A673 (cell line): ENCODE data around the gene SDSL. TPM values are rescaled to one million over a fixed set of nuclear protein-coding genes. Genes with fewer than 3 reads are reported as not detected.

Experiments
- BruUV-seq: library from RNA; stranded (reverse); fragments of 400-500 nt; replicated peaks from 2 replicates; lab custom pipeline; 2021; lab: Mats Ljungman, UMichigan
- CTCF ChIA-PET: fragments of 300-600 bp; sonication (Branson Sonifier 250); formaldehyde crosslinking; loops from one replicate; lab custom pipeline; 2022; ENCODE audit warnings: antibody characterized with exemption; lab: Charles Lee
- POLR2A ChIA-PET: fragments of 300-600 bp; sonication (Branson Sonifier 250); formaldehyde crosslinking; loops from one replicate; lab custom pipeline; 2022; ENCODE audit warnings: antibody characterized with exemption; ENCODE audit not compliant: low non-redundant PET; lab: Charles Lee
- DNase-seq: peaks from one replicate; pipeline ENCODE4 v3.0.0-alpha.2; 2015; ENCODE audit warnings: low spot score
- H3K27ac ChIP-seq: fragments of 200-600 bp; sonication (generic); 2 replicates; pipeline ENCODE4 v1.5.1; 2016; ENCODE audit warnings: mixed run types, low read depth, mild to moderate bottlenecking, mixed read lengths, antibody characterized with exemption, low read length; ENCODE audit not compliant: poor library complexity, severe bottlenecking
- H3K27me3 ChIP-seq: fragments of 200-600 bp; sonication (generic); replicated peaks from 2 replicates; pipeline ENCODE4 v1.6.1; 2017; ENCODE audit warnings: mixed run types, low read depth, mild to moderate bottlenecking, mixed read lengths, antibody characterized with exemption, low read length; ENCODE audit not compliant: insufficient read depth, poor library complexity
- H3K36me3 ChIP-seq: fragments of 200-600 bp; sonication (generic); 2 replicates; pipeline ENCODE4 v1.6.1; 2016; ENCODE audit warnings: mixed run types, mild to moderate bottlenecking, mixed read lengths, antibody characterized with exemption, low read length; ENCODE audit not compliant: insufficient read depth, poor library complexity, severe bottlenecking
- H3K4me1 ChIP-seq: fragments of 200-600 bp; sonication (generic); 2 replicates; pipeline ENCODE4 v1.6.1; 2017; ENCODE audit warnings: mixed run types, mild to moderate bottlenecking, mixed read lengths, antibody characterized with exemption, low read length; ENCODE audit not compliant: insufficient read depth, poor library complexity, severe bottlenecking
- H3K4me3 ChIP-seq: fragments of 200-600 bp; sonication (generic); 2 replicates; pipeline ENCODE4 v1.5.1; 2016; ENCODE audit warnings: low read depth, mixed run types, mild to moderate bottlenecking, mixed read lengths, low read length; ENCODE audit not compliant: poor library complexity, severe bottlenecking
- H3K9me3 ChIP-seq: fragments of 200-600 bp; sonication (generic); 2 replicates; pipeline ENCODE4 v1.6.1; 2016; ENCODE audit warnings: mixed run types, low read depth, mild to moderate bottlenecking, mixed read lengths, antibody characterized with exemption, low read length; ENCODE audit not compliant: poor library complexity, severe bottlenecking
- CTCF ChIP-seq: fragments of 300-800, 200-600 bp; sonication (generic); conservative IDR thresholded peaks from 2 replicates; pipeline ENCODE4 v1.5.1; 2017; ENCODE audit warnings: low read depth, mild to moderate bottlenecking, antibody characterized with exemption, low read length, moderate library complexity, mixed read lengths
- EZH2 ChIP-seq: fragments of 200-600 bp; sonication (generic); IDR thresholded peaks from 2 replicates; pipeline ENCODE4 v1.6.1; 2017; ENCODE audit warnings: borderline replicate concordance, low read depth, mild to moderate bottlenecking, mixed read lengths, antibody characterized with exemption, low read length; ENCODE audit not compliant: poor library complexity, severe bottlenecking
- intact Hi-C: fragments of 100-400 bp; cut with micrococcal nuclease; formaldehyde crosslinking; loops from one replicate; pipeline ENCODE4 v1.10.0; 2022; ENCODE audit not compliant: unreplicated experiment
- total RNA-seq: library from RNA; stranded (reverse); gene quantifications from 2 replicates; pipeline ENCODE4 v1.2.3, GENCODE V29; 2021

The SDSL gene
- total RNA-seq, 1 experiment from 2014 or later = 0.37 TPM

- peaks cover 100% of the 10 kb centered on the region for H3K27me3 ChIP-seq
- no peaks in the 10 kb centered on the region for H3K36me3 ChIP-seq
These were observed 46.4 kb downstream of the SDSL start for GRCh38 chr12:113468365-113469223.

GRCh38 chr12:113469224-113469948 is 47.2 kb downstream of the SDSL start:
- BruUV-seq = no TSS peak
- Histone ChIP-seq H3K36me3 (no peaks in the 10 kb centered on the region), H3K9me3 (no peaks in the 10 kb centered on the region), H3K27ac (no peak overlapping the region), H3K27me3 (peaks cover 100% of the 10 kb centered on the region), H3K4me3 (no peak overlapping the region), H3K4me1 (no peaks in the 10 kb centered on the region)
- POLR2A ChIA-PET = no interaction called here
- intact Hi-C loops = no loop called here
- no peak for DNase-seq
- CTCF ChIA-PET = no interaction called here
- TF ChIP-seq EZH2 = no peak
- TF ChIP-seq CTCF = no peak

More at GRCh38 chr12:113468365-113469223, 46.4 kb downstream of the SDSL start:
- TF ChIP-seq CTCF (no peak), EZH2 (no peak)
- intact Hi-C loops = no loop called here
- H3K4me3 ChIP-seq = no peak overlapping the region
- no TSS peak for BruUV-seq
- H3K9me3 ChIP-seq = no peaks in the 10 kb centered on the region
- H3K4me1 ChIP-seq = no peaks in the 10 kb centered on the region
- CTCF ChIA-PET = no interaction called here
- no peak for DNase-seq
- H3K27ac ChIP-seq = no peak overlapping the region
- POLR2A ChIA-PET = no interaction called here

GRCh38 chr12:113469949-113470743 is 48.0 kb downstream of the SDSL start:
- POLR2A ChIA-PET = no interaction called here
- BruUV-seq = no TSS peak
- H3K4me1 ChIP-seq = no peaks in the 10 kb centered on the region
- H3K27me3 ChIP-seq = peaks cover 100% of the 10 kb centered on the region
- CTCF ChIA-PET = no interaction called here
- no peaks in the 10 kb centered on the region for H3K36me3 ChIP-seq
- intact Hi-C loops = no loop called here
- TF ChIP-seq EZH2 (peak; percentile 56), CTCF (no peak)
- no peak overlapping the region for H3K27ac ChIP-seq
- no peak for DNase-seq
- no peak overlapping the region for H3K4me3 ChIP-seq
- no peaks in the 10 kb centered on the region for H3K9me3 ChIP-seq
